GM18502 (cell line): ENCODE data around the gene SLX9.

Experiments
- ATAC-seq: cut with Tn5 transposase; IDR thresholded peaks from one replicate; pipeline ENCODE4 v1.9.1; 2021; ENCODE audit warnings: mild to moderate bottlenecking; ENCODE audit not compliant: unreplicated experiment, poor library complexity

Gene SLX9

DNA sequence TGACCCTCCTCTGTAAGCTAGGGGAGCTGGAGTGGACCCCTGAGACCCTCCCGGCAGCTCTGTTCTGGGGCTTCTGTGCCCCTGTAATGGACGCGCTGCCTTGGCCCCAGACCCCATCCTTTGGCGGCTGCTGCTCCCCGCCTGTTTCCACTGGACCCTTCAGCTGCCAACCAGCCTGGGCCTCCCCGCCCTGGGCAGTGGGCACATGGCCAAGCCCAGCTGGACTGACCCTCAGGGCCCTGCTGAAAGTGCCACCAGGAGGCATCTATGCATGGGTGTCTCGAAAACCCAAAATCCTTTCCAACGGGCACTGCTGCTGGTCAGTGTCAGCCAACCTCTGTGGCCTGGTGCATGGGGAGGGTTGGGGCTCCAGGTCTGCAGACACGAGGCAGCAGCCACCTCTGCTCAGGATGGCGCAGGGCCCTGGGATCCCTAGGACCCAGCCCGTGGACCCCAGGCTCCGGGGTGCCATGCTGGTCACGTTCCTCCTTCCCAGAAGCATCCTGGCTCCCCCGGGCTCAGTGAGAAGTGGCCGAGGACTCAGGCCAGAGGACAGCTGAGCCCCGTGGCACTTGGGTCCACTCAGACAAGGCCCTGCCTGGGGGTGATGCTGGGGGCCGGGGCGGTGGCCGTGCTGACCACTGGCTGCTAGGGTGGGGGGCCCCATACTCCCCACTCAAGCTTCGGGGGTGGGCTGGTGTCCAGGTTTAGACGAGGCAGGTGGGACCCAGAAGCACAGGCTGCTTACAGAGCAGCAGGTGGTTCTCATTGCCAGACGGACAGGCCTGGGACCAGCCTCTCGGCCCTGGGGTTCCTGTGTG is 46.9 kb downstream of the SLX9 start:
- no peak for ATAC-seq

DNA sequence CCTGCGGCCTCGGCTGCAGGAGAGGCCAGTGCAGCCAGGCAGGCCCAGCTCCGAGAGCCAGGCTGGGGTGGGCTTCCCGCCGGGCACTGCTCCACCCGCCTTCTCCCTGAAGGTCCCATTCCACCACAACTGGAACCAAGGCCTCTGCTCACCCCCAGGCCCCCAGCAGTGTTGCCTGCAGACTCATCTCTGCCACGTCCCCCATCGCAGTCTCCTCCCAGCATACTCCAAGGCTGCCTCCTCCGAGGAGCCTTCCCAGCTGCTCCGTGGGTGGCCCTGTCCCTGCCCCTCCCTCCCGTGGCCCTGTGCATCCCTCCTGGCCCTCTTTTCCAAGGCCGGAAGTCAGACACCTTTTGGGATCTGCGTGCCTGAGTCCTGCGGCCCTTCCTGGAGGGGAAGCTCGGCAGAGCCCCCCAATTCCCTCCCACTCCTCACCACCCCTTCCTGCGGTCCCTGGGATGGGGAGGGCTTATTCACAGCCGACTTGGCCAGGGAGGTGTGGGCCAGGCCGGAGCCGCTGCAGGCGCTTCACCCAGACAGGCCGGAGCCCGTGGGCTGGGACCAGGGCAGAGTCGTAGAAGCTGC is 47.6 kb downstream of the SLX9 start:
- no peak for ATAC-seq

DNA sequence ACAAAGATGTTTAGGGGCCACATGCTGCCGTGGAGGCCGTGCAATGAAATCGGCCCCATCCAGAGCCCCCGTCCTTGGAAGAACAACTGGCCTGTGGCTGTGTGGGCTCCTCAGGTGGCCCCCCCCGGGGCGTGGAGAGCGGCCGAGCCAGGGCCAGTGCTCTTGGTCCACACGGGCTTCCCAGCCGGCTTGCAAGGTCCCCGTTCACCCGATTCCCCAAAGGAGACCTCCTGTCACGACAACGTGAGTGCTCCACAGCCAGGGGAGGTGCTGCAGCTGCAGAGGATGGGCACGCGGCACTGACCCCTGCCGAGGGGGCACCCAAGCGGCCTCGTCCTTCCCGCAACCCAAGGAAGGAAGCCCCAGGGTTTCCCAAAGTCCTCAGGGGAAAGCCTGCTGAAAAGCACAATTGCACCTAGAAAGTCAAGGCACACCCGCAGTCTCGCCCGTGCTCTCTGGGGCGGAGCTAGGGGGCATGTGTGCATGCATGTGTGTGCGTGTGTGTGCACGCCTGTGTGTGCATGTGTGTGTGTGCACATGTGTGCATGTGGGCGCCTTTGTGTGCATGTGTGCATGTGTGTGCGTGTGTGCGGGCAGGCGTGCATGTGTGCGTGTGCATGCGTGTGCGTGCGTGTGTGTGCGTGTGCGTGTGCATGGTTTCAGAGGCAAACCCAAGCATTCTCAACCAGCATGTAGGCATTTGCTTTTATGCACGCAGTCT is 48.2 kb downstream of the SLX9 start:
- ATAC-seq = no peak

DNA sequence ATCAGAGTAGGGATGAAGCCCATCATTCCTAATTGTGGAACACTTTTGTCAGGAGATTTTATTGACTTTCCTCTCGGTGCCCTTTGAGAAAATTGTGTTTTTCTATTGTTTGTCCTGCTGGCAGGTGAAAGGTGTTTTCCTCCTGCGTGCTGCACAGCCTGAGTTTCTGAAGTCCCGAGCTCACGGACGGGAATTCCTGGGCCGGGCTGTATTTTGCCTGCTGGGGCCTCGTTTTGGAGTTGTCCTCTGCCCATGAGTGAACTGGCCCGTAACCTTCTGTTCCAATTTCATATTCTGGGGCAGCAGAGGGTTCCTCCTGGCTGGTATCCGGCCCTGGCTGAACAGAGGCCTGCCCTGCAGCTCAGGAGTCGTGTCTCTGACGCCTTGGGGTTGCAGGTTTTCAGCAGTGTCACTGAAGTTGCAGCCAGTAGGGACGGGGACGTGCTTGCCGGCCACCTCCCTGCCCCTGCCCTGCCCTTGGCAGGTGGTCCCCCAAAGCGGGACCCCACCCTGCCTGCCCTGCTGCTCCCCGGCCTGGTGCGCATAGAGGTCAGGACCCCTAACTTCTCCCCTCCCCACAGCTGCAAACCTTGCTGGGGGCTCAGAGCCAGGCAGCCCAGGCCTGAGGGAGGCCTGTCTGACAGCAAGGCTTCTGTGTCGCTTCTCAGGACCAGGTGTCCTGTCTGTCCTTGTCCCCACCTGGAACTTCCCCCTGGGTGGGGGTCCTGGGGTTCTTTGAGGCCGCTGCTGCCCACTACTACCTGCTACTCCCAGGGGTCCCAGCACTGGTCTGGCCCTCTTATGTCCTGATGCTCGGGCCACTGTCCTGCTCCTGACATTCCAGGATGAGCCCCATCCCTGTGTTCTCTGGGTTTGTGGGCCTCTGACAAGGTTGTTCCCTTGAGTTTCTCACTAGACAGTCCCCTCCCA is 49.0 kb downstream of the SLX9 start:
- no peak for ATAC-seq

DNA sequence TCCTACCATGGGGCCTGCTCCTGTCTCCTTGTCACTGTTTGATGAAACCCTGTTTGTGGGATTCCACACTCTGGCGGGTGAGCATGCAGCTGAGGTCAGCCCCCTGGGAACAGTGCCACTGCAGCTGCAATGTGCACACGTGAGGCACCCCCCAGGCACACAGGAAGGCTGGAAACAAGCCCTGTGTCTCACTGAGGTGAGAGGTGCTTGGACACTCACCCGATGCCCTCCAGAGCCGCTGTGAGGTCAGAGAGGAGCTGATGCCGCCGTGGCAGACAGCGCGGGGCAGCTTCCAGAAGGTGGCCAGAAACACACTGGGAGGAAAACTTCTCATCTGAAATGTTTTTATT is 49.7 kb downstream of the SLX9 start:
- no peak for ATAC-seq

DNA sequence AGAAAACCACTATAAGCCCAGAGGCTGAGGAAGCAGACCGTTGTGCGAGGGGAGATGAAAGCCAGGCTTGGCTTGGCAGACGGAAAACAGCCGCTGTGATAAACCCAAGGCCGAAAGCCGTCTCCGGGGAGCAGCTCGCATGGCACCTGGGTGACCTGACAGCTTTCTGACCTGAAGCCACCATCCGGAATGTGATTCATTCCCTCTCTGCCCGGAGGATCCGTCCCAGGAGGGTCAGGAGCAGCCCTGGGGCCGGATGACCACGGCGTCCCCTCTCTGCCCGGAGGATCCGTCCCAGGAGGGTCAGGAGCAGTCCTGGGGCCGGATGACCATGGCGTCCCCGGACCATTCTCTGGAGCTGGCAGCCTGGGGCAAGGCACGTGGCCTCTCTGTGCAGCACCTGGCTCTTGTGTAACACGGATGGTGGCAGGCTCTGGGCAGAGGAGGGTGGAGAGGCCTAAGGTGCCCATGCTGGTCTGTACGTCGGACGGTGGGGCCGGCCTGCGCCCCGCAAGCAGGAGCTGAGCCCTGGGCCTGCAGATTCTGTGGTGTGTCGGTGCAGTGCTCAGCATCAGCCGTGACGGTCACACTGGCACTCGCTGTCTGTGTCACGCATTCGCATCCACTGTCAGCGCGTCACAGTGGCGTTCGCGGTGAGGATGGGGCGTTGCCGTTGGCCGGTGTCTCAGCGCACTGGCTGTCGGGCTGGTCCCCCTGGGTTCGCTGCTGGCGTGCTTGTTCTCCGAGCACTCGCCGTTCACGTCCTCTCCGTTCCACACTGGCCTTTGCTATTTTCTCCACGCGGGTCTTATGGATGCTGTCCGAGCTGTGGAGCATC is 50.3 kb downstream of the SLX9 start:
- ATAC-seq = no peak

DNA sequence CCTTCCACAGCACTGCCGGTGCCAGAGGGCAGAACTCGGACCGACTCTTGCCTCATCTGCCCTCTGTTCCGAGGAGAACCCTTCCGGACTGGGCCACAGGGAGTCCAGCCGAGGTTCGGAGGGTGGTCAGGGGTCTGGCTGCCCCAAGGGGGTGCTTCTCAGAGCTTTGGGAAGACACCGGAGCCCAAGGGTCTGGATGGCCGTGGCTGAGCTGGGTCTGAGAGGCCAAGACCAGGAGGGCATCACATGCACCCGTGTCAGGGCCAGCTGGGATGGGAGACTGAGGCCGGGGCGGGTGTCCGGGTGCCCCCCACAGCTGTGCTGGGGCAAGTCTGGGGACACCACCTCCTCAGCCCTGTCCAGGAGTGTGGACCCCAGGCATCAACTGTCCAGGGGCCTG is 51.1 kb downstream of the SLX9 start:
- ATAC-seq = no peak

DNA sequence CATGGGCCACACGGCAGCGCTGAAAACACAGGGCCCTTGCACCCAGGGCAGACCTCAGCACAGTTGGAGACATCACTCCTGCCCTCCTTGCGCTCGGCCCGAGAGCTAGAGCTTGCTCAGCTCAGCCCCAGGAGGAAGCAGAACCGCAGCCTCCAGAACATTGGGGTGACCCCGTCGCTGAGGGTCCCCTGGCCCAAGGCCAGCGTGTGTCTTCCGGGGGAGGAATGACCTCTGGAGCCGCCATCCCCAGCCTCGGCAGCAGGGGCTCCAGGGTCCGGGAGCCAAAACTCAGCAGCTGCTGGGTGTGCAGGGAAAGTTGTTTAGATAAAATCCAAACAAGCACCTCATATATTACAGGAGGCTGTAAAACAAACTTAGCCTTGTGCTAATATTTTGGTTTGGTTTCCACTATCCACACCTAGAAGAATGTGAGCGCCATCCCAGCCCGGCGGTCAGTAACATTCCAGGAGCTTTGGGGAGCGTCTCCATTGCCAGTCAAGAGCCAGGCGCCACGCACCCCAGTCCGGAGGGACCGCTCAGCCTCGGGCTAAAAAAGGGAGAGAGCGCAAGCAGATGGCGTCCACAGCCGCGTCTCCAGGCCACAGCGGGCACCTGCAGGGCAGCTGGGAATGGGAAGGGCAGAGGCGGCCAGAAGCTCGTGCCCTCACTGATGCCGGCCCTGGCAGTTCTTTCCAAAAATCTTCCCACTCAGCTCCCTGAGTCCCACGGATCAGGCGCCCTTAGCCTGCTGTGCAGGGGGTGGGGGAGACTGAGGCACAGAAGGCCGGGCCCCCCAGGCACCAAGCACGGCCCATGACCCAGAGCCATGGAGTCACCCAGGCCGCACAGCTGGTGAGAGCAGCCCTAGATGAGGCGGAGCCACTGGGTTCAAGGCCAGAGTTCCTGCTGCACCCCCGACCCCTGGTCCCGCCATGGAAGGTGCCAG is 52.0 kb downstream of the SLX9 start:
- ATAC-seq = no peak

DNA sequence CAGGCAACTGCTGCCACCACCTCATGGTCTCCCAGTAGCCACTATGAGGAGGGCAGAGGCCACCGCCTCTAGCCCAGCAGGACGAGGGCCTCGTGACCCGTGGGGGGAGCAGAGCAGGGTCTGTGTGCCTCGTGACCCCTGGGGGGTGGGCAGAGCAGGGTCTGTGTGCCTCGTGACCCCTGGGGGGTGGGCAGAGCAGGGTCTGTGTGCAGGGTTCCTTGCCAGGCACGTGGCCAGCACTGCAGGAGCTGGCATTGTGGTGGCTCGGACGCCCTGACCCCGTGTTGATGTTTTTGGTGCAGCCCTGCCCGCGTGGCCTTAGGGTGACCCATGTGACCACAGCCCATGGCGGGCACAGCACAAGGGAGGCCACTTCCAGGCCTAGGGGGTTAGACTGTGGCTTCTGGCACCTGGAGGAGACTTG is 52.8 kb downstream of the SLX9 start:
- ATAC-seq = no peak

DNA sequence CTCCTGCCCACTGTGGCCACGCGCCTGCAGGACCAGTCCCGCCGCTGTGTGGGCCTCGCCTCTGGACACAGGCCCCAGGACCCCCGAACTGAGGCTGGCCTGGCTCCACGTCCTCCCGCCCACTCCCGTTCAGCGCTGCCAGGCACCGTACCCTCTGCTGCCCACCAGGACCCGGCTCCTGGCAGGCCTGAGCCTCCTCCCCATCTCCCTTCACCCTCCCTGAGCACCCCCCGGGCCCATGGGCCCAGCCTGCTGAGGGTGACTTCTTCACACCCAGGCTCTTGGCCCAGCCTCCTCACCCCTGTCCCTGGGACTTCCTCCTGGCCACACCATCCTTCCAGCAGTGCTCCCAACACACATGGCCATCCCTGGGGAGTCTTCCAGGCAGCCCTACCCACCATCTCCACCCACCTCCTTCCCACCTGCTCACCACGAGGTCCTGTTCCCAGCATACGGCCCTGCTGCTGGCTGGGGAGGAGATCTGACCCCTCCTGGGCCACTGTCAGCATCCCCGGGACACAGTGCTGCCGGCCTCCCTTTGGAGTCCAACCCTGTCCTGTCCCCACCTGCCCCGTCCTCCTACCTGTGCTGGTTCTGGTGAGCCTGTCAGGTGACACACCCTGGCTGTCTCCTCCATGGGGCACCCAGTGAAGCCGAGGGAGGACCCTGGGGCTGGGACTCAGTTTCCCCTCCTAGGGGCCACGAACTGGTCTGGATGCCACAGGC is 53.7 kb downstream of the SLX9 start:
- no peak for ATAC-seq

DNA sequence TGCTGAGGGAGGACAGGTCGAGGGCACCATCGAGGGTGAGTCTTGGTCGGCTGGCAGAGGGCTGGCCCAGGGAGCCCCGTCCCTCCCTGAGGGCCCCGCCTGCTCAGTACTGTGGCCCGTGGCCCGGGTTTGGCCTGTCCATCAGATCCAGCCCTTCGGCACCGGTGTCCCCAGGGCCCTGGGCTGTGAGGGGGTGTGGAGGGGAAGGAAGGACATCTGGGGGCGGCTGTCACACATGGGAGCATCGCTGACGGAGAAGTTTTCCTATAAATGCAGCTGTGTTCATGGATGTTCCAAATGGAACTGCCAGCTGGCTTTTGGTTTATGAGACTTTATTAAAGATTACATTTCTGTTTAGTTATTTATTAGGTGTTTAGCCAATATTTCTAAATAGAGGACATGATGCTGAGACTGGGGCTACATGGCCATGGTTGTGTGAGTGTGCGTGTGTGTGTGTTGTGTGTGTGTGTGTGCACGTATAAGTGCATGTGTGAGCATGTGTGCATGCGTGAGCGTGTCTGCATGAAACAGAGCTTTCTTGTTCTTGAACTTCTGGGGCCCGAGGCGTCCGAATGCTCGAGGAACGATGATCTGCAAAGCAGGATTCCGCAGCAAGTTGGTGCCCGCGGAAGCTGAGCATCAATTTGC is 54.3 kb downstream of the SLX9 start:
- no peak for ATAC-seq

DNA sequence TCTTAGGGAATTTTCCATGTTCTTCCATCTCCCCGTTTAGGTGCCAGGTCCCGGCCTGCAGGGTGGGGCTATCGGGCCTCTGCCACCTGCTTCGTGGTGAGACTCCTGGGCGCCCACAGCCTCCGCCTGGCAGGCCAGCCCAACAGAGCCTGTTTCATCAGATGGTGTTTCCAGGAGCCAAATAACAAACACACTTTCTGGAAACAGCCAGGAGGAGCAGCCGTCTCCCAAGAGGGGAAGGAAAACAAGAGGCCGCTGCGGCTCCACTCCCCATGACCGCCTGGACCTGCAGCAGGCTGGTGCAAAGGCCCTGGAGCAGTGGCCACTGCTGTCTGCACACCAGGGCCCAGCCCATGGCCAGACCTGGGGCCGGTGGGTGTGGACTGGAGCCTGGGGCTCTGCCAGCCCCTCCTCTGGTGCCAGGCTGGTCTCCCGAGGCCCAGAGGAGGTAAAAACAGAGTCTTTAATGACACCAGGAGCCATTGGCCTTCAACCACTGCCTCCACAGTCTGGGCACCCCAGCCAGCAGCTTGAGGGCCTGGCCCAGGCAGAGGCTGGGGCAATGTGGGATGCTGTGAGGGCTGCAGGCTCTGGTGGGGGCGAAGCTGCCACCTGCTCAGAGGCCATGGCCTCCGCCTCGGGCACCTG is 55.0 kb downstream of the SLX9 start:
- no peak for ATAC-seq

DNA sequence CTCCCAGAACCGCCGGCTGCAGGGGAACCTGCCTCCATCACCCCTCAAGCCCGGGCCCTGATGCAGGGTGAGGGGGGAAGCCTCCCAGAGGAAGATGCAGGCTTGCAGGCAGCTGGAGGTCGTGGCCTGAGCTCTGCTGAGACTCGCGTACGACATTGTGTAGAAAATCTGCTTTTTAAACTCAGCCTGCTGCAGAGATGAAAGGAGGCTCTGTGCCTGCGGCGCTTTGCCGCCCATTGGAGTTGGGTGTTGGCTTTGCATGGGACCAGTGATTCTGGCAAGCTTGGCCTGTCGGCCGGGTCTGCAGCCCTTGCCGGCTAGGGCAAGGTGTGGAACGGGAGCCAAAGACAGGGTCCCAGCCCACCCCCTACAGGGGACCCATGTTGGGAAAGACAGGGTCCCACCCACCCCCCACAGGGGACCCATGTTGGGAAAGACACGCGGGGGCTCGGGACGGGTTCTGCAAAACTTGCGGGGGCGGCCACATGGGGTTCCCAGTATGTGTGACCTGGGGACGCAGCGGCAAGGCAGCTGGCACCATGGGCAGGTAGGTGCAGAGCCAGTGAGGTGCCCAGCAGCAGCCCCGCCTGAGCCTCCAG is 55.6 kb downstream of the SLX9 start:
- no peak for ATAC-seq

DNA sequence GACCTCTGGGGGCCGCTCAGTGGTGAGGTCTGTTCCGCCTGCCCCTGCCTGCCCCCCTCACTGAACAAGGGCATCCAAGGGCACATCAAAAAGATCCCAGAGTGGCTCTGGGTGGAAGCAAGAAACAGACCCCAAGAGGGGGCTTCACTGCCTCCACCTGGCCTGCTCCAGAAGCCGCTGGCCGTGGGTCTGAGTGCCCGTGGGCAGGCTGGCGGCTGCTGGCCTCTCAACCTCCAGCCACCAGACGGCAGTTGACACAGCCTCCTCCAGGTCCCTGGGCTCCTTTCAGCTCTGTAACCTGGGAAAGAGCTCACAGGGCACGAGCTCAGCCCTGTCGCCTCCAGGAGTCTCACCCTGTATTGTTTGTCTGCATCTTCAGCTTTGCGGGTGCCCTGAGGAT is 56.3 kb downstream of the SLX9 start:
- no peak for ATAC-seq

DNA sequence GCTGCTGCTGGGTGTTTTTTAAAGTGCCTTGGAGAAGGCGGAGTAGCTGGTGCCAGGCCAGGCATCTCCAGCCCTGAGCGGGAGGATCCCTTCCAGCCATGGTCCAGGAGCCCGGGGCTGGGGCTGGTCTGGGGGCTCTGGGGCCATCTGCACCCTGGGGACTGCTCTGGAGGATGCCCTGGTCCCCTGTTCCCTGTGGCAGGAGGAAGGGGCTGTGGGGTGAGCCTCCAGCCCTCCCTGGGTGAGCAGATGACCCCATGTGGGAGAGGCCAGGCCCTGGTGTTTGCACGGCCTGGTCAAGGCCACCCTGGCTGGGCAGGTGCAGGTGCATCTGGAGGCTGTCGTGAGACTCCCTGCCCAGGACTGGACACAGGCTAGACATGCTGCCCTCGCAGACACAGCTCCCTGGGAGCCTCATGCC is 56.7 kb downstream of the SLX9 start:
- ATAC-seq = no peak
